ENCODE results near the gene PUM2. TPM values are rescaled to one million over a fixed set of nuclear protein-coding genes. Genes with fewer than 3 reads are reported as not detected.
"Not testable (repeated sequence)": the region's sequence is repeated elsewhere in the genome, so short reads cannot be mapped to it uniquely, and the experiment has no call there.

Gene PUM2
- total and polyA plus RNA-seq, 2 of the 8 experiments (the other 6 are each of a cell fraction or from before 2014, with no cell fraction given) = 46.6 to 114 TPM

- H3K23me2 ChIP-seq (ENCODE audit: low read depth, low read length); H2BK120ac ChIP-seq (replicated peaks; ENCODE audit: low read depth, low read length); H4K20me1 ChIP-seq (replicated peaks in 1 of 2; ENCODE audit: control insufficient read depth in 1 of 2, insufficient read depth in 2 of 2, low read length in 2 of 2); H3K56ac ChIP-seq (replicated peaks; ENCODE audit: insufficient read length, low read depth, low read length); H4K5ac ChIP-seq (ENCODE audit: insufficient read length, low read depth, low read length); H2BK20ac ChIP-seq (ENCODE audit: low read length); H3K36me3 ChIP-seq (ENCODE audit: control insufficient read depth in 2 of 4, insufficient read depth in 4 of 4, low read length in 3 of 4); H3K79me1 ChIP-seq (ENCODE audit: low read depth, low read length); H2AFZ ChIP-seq (ENCODE audit: low read length); H2AK5ac ChIP-seq (ENCODE audit: low read depth, low read length); H3K23ac ChIP-seq (ENCODE audit: insufficient read length); H3K27me3 ChIP-seq (replicated peaks in 1 of 4; ENCODE audit: control insufficient read depth in 3 of 4, extremely low read depth in 1 of 4, insufficient read depth in 3 of 4, low read length in 3 of 4); H3K9ac ChIP-seq (replicated peaks in 1 of 4; ENCODE audit: extremely low read depth in 1 of 4, low read depth in 3 of 4, low read length in 3 of 4); H3K18ac ChIP-seq (ENCODE audit: extremely low read depth, low read length); H2BK15ac ChIP-seq (ENCODE audit: low read length); H3K79me2 ChIP-seq (ENCODE audit: control insufficient read depth in 1 of 2, insufficient read depth in 2 of 2, low read length in 2 of 2); H3K14ac ChIP-seq (ENCODE audit: insufficient read length); H4K91ac ChIP-seq (replicated peaks; ENCODE audit: insufficient read length, low read length); H4K8ac ChIP-seq (ENCODE audit: extremely low read depth, insufficient read depth, low read length); H2BK5ac ChIP-seq (ENCODE audit: low read depth, low read length); H3K9me3 ChIP-seq (ENCODE audit: insufficient read depth in 2 of 2, low read depth in 1 of 2, low read length in 1 of 2); H3K4me1 ChIP-seq (replicated peaks in 1 of 4; ENCODE audit: control insufficient read depth in 3 of 4, insufficient read depth in 4 of 4, low read length in 3 of 4); H3K4me2 ChIP-seq (ENCODE audit: insufficient read depth in 1 of 2, low read depth in 2 of 2, low read length in 2 of 2); H3K4ac ChIP-seq (replicated peaks; ENCODE audit: insufficient read length, low read depth, low read length); H3K4me3 ChIP-seq (ENCODE audit: extremely low read depth in 1 of 4, insufficient read depth in 2 of 4, low read depth in 3 of 4, low read length in 4 of 4); DNase-seq (ENCODE audit: low read depth in 1 of 2, low spot score in 2 of 2); H2BK12ac ChIP-seq (ENCODE audit: low read depth, low read length); H3K27ac ChIP-seq (ENCODE audit: low read depth, low read length); FAIRE-seq: not testable (repeated sequence)
- ChIA-PET POLR2A (ENCODE audit: partially characterized antibody) (interaction anchor here (1.7 kb wide), 1 partner anchor 18 kb away, joined by 7 read pairs; no protein-coding TSS in a partner anchor), CTCF (ENCODE audit: partially characterized antibody) (interaction anchor here (0.7 to 5.2 kb wide), 13 partner anchors 11 to 181 kb away, joined by 3 to 63 read pairs (median 4); partner anchors contain the start of gene SDC1)
- WGBS, 2 experiments (ENCODE audit: extremely low coverage in 1 of 2, insufficient coverage in 1 of 2, insufficient read length in 1 of 2, insufficient replicate concordance in 2 of 2, low coverage in 1 of 2, low lambda C conversion rate in 2 of 2, missing lambda C conversion rate in 1 of 2) = 91% methylated on average over 5 of the region's 5 CpGs; no CpG with 5 or more reads in 1 of the 2 experiments
These were observed 107.0 kb downstream of the PUM2 start for GRCh38 chr2:20243637-20244036.

Data from H1 (cell line).